CD4-positive, alpha-beta T cell treated with Interleukin-15 for 4 hours (primary cell): ENCODE results near the gene GNAT2.
A peak's percentile ranks its signal among the peaks of the same experiment; 100 is the strongest.
"Not testable (repeated sequence)": the region's sequence is repeated elsewhere in the genome, so short reads cannot be mapped to it uniquely, and the experiment has no call there.

Source experiments
- DNase-seq: peaks from one replicate; pipeline ENCODE4 v3.0.0-alpha.2; 2020; ENCODE audit warnings: low spot score

Gene GNAT2

DNA sequence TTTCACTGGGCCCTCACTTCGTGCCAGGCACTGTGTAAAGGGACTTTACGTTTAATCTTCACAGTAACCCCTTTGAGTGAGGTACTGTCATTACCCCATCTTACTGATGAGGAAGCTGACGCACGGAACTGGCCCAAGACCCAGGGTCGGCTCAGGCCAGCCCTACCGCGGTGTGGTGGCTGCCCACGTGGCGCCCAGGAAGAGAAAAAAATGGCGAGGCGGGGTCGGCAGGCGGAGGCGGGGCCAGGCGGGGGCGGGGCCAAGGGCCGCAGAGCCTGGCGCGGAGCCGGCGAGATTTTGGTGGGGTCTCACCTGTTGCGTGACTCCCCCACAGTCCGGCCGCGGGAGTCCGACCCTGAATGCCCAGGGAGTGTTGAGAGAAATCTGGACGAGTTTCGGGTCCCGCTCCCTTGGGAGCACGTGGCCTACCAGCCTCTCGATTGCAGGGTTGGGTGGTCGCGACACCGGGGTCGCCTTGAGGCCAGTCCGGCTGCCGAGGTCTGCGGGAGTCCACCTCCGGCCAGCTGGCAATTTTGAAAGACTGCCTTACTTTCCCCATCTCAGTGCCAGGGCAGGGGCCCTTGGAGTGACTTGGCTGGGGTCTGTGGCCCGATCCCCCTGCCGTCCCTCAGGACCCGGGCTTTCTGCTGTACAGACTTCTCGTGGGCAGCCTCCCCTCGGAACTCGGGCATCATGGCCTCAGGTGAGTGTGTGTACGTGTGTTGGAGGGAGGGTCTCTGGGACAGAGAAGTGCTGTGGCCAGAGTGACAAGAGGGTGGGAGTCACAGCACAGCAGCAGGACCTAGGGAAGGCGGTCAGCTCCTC, at the start of gene GNAT2, which contains the start of gene AMPD2:
TSS of gene GNAT2 (minus strand) at position 41 of the 825 bp plus-strand sequence. CDS start 6,746 bp downstream, outside the sequence.
TSS of gene AMPD2 (plus strand) at position 262 of the 825 bp plus-strand sequence. CDS start 1,339 bp downstream, outside the sequence.
- DNase-seq, result peak; percentile 65

DNA sequence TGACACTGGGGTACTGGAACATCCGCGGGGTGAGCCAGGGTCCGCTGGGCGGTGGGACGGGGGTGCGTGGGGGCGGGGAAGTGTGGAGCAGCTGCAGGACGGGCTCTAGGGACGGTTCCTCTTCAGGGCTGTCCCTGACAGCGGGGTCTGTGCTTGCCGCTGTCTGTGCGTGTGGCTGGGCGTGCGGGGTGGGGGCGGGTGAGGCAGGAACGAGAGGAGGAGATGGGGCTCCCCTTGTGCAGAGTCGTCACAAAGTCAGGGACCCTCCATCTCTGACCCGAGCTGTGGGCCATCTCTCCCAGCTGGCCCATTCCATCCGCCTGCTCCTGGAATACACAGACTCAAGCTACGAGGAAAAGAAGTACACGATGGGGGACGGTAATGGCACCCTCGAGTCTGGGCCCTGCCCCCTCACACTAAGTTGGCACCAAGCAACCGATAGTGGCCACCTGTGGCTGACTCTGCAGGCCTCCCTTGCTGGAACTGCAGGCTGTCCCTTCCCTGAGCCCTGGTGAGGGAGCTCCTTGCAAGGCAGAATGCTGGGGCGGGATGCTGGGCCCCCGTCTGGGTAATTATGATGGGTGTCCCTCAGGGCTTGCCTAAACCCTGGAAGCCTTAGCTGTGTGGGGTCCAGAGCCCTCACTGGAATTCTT, 48.8 kb upstream of the GNAT2 start:
- DNase-seq, result no peak

DNA sequence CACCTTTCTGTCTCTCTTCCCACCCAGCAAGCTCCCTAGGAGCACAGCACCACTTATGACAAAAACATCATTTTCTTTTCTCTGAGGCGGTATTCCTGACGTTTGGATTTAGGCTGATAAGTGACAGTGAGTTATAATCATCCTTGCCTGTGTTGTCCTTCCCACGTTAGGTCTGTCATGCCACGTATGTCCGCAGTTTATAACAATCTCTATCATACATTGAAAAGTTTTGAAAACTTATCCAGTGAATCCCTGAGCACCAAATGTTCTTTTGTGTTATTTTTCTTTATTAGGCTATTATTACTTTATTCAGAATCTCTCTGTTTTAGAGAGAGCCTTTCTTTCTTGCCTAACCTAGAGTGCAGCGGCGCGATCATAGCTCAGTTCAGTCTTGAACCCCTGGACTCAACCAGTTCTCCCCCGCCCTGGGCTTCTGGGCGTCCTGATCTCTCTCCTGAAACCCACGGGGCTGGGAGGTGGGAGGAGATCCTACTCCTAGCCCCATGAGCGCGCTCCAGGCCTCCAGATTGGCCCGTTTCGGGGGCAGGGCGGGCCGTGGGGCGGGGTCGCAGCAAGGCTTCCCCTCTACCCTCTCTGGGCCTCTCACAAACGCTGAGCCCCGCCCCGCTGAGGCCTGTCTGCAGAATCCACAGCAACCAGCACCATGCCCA, 48.2 kb upstream of the GNAT2 start, which contains the start of gene GSTM2:
TSS of gene GSTM2 (plus strand) at position 606 of the 671 bp plus-strand sequence. CDS start at position 665, 59 bp downstream.
- peak; percentile 60 for DNase-seq

DNA sequence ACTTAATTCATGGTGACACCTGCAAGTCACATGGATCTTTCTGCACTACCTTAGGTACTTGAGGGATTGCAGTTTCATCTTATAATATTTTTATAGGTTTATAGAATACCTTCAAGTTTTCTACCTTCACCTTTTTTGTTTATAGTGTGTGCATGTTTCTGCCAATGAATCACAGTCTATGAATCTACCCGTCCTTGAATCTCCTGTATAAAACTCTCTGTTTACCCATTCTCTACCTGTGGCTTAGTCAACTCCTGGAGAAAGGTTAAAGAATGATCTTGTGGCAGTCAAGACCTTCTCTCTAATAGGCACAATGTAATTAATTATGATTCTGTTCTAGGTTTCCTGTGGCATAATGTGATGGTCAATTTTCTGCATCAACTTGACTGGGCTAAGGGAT, 45.3 kb upstream of the GNAT2 start:
- no peak for DNase-seq

DNA sequence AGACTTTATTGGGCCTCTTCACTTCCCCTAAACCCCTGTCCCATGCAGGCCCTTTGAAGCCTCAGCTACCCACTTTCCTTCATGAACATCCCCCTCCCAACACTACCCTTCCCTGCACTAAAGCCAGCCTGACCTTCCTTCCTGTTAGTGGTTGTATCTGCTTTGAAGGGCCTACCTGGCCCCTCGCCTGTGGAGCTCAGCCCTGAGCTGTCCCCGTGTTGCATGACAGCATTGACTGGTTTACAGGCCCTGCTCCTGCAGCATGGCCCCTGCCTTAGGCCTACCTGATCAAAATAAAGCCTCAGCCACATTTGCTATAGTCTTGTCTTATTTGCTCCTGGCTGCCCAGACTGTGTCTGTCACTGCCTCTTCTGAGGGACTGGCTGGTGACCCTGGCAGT, 42.0 kb upstream of the GNAT2 start:
- no peak for DNase-seq

DNA sequence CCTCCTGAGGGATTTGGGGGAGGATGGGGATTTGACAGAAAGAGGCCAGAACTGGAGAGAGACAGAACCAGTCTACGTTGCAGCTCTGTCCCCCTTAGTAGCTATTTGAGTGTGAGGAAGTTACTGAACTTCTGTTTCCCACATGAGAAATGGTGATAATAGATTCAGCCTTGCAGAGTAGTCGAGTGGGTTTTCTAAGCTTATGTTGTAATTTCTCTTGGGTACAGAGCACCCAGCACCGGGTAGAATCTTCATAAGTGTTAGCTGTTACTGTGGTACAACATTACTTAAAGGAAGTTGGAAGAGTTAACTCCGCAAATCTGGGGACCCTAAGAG, 41.2 kb upstream of the GNAT2 start:
- not testable (repeated sequence) for DNase-seq

DNA sequence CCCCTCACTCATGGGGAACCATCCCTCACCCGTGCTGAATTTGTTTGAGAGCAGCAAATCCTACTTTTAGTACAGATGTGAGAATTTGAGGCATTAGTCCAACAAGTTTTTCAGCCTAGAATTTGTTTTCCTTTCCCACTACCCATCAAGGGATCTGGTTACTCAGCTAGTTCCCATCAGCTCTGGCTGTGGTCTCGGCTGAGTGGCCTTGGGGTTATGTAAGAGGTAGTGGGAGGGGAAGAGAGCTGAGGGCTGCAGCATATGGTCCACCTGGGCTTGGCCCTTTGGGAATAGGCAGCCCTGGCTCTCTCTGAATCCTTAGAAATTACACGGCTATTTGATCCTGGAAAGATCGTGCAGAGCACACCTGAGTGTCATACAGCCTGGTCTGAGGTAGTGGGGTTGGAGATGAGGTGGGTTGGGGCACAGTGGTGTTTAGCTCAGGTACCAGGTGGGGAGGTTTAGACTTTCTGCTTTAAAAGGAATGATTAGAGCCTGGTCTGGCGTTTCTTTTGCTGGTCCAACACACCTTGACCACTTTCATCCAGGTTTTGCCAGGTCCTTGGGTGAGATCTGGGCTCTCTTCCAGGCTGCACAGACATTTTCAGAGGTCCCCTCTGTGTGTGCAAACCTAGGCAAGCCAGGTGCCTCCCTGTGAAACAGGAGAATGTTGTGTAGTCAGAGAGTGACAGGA, 40.7 kb upstream of the GNAT2 start:
- no peak for DNase-seq

DNA sequence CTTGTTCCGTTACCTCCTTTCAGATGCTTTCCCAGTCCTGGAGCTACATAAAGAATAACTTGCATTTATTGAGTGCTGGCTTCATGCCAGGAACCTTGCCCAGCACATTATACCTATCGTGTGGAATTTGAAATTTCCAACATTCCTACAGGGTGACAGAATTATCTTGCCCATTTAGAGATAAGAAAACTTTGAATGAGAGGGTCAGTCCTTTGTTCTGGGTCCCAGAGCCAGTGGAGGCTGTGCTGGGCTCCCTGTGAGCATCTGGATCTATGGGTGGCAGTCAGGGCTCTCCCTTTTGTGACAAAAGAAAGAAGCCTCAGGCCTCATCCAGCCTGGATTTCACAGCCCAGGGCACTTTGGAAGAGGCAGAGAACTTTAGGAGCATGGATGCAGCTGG, 39.7 kb upstream of the GNAT2 start:
- no peak for DNase-seq

DNA sequence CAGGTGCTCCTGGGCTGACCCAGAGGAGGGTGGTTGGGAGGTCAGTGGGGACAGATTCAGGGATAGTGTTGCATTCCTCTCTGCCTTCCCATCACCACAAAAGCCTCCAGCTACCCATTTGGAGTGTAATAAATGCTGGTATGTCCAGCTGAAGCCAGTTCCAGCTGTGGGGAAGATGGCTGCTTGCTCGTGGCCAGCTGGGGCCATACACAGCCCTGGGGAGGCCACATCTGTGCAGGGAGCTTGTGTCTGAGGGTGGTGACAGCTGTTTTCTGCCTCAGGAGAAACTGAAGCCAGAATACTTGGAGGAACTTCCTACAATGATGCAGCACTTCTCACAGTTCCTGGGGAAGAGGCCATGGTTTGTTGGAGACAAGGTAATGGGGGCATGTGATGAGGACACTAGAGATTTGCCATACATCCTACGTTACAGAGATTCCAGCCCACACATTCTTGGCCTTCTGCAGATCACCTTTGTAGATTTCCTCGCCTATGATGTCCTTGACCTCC, 39.2 kb upstream of the GNAT2 start:
- no peak for DNase-seq

DNA sequence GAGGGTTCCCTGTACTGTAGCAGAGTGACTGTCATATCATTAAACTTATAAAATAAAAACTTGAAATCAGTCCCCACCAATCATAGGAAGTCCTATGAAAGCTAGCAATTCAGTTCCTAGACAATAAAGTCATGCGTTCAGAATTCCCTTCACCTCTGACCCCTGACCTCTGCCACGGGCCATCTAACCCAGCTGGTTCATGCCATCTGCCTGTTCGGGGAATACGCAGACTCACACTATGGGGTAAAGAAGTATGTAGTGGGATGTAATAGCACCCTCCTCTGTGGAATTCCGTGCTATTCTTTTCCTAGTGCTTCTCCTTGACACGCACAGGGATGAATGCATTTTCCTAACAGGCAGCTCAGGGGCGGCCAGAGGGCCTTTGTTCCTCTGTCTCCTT, 38.6 kb upstream of the GNAT2 start:
- no peak for DNase-seq

DNA sequence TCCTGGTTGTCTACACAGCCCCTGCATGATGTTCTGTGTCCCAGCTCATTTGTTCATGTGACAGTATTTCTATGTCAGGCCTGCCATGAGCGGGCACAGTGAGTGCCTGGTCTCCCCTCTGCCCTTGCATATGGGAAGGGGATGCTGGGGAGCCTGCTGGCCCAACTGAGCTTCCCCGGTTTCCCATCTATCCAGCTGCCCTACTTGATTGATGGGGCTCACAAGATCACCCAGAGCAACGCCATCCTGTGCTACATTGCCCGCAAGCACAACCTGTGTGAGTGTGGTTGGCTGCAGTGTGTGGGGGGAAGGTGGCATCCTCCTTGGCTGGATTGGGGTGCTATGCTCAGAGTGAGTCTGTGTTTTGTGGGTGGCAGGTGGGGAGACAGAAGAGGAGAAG, 38.0 kb upstream of the GNAT2 start:
- DNase-seq, result no peak

DNA sequence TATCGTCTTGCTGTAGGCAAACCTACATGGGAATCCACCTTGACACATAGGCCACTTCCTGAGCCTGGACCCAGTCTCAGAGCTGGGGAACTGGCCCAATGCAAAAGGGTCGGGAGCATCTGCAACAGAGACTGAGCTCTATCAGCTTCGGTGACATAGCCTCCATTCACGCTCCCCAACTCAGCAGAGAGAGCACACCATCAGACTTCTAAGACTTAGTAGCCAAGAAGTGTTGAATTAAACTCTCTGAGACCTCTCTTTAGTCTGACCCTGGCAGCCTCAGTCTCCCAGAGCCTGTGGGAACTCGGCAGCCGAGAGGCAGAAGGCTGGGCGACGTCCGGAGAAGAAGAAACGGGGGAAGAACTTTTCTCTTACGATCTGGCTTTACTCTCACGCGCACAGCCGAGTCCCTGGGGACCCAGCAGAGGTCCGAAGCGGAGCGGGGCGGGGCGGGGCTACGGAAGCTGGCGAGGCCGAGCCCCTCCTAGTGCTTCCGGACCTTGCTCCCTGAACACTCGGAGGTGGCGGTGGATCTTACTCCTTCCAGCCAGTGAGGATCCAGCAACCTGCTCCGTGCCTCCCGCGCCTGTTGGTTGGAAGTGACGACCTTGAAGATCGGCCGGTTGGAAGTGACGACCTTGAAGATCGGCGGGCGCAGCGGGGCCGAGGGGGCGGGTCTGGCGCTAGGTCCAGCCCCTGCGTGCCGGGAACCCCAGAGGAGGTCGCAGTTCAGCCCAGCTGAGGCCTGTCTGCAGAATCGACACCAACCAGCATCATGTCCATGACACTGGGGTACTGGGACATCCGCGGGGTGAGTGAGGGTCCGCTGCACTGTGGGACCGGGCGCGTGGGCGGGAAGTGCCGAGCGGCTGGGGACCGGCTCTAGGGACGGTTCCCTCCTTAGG, 36.5 kb upstream of the GNAT2 start, which contains the start of gene GSTM4:
TSS of gene GSTM4 (plus strand) at position 485 of the 905 bp plus-strand sequence. CDS start at position 776, 291 bp downstream.
- peak; percentile 50 for DNase-seq

DNA sequence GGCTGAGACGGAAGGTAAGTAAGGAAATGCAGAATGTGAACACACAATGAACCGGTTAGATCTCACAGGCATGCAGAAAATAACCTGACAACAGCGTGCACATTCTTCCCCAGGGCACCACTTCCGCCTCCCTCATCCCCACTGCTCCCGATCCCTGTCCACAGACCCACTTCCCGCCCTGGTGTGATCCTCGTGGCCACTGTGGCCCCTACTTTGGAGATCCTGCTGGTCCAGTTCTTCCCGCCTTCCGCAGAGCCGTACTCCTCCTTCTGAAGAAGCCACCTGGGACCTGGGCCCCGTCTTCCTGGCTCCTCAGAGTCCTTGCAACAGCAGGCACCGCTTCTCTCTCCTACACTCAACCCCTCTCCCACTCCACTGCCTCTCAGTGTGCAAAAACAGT, 35.1 kb upstream of the GNAT2 start:
- DNase-seq, result no peak

DNA sequence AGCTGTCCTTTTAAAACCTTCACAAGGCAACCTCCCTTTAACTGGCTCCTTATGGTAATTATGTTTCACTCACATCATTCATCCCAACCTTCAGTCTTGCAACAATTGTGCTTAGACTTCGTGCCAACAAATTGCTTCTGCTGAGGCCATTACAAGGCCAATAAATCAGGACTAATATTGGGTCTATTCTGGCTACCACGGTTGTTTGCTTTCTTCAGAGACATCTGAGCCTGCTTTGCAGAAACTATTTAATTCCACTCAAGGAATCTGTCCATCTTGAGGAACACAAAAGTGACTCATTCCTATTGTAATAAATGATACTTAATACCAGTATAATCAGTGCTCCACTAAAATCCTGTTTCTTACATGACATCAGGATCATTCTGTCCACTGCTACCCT, 33.9 kb upstream of the GNAT2 start:
- DNase-seq, result no peak

DNA sequence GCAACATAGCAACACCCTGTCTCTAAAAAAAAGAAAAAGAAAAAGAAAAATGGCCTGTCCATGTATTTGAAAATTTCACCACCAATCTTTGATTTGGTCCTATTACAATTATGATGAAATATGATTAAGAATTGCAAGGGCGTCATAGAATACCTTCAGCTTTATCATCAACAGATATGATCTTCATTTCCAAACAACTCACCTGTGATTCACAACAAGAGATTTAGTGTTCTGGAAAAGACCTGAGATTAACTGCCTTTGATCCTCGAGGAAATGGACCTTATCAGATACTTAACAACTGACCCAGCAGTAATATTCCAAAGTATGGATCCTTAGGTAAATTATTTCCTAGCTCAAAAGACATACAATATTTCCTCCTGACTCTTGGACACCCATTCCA, 33.0 kb upstream of the GNAT2 start:
- DNase-seq, result no peak

DNA sequence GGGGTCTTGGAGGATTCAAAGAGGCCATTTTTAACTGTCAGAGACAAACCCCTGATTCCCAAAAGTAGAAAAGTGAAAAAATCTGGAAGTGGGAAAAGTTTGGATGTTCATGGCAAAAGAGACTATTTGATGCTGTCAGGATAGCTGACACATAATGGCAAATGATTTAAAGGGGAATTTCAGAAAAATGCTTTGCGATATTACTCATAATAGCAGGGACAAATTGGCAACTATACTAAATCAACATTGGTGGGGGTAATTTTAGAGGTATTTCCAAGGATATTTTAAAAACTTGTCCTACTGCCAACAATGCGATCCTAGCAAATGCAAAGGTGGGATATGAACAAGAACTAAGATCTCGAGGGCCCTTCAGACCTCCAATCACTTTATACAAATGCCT, 31.2 kb upstream of the GNAT2 start:
- no peak for DNase-seq

DNA sequence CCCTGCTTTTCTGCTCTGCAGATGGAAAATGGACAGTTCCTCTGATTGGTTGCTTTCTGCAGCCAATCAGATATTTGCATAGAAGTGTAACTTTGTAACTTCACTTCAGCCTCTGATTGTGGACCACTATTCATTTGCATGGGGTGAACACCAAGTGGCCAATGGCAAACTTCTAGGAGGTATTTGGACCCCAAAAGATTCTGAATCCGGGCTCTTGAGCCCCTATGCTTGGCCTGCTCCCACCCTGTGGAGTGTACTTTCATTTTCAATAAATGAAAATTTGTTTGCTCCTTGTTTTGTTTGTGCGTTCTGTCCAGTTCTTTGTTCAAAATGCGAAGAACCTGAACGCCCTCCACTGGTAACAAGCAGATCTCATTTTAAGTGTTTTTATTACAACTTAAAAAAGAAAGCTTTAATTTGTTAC, 30.1 kb upstream of the GNAT2 start:
- no peak for DNase-seq

DNA sequence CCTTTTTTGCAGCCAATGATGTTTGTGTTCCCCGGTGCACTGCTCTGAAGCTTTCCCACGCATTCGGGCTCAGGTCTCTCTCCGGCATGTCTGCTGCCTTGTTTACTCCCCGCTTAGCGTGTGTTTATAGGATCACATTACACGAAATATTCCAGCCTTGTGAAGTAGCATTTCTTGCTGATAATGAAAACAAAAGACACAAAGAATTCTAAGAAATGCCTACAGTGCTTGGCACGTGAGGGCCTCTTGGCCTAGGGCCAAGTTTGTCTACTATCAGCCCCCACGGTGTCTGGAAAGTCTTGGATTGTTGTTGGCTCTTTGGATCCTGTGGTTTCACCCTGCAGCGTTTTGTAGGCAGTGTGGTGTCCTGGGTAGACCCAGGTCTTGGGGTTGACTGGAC, 25.3 kb upstream of the GNAT2 start:
- DNase-seq, result no peak

DNA sequence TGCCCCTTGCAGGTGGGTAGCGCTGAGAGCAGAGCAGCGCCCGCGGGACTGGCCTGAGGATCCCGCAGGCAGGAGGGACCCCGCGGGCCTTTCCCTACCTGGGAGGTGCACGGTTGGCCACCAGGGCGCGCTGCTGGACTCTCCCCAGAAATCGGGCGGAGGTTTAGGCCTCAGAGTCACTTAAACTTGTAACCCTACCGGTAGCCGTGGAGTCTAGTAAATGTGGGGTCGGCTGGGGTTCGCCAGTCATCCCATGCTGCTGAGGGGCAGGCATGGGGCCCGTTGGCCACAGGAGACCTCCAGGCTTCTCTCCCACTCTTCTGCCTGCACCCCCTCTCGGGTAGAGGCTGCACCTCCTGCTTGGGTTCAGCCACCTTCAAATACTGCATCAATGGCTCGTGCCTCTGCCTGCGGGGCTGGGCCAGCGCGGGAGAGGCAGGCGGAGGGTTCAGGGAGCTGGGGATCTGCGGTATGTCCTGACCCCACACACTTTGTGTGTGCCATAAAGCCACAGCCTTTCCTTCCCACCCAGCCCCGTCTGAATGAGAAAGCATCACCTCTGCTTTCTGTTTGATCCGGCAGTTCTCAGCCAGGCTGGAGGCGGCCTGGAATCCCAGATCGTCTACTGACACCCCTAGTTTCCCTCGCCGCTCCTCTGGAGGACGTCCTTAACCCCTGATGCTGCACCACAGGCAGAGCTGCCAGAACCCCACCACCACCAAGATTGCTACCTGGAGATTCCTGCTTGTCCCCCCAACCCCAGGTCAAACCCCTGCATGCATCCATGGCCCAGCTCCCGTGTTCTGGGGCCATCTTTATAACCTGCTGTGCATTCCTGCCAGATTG, 24.2 kb upstream of the GNAT2 start:
- DNase-seq, result peak; percentile 84

DNA sequence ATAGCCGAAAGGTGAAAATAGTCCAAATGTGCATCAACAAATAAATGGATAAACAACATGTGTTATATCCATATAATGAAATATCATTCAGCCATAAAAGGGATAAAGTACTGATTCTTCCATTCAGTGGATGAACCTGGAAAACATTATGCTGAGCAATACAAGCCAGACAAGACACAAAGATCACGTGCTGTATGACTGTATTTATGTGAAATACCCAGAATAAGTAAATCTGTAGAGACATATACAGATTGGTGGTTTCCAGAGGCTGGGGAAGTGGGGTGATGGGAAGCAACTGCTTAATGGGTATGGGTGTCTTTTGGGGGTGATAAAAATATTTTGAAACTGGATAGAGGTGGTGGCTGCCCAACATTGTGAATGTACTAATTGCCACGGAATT, 23.2 kb upstream of the GNAT2 start:
- DNase-seq, result no peak
